Activated naive CD4-positive, alpha-beta T cell treated with anti-CD3 and anti-CD28 coated beads, Interleukin-2, amount 50 U/mL, for 72 hours (primary cell): Measurements from ENCODE around the gene GRM1. TPM values are rescaled to one million over a fixed set of nuclear protein-coding genes. Genes with fewer than 3 reads are reported as not detected.

Source experiments
- ATAC-seq, 2 donors: fragments of 150-1000 bp; cut with Tn5 transposase; 2 replicates each; pipeline ENCODE4 v1.10.0; 2021; ENCODE audit warnings: mild to moderate bottlenecking in 2 of 2, moderate library complexity in 2 of 2
- DNase-seq, 2 donors: peaks; one replicate each; pipeline ENCODE4 v3.0.0; 2021 to 2022; ENCODE audit warnings: low spot score in 2 of 2
- H3K27ac Mint-ChIP-seq, 2 donors: one replicate each; pipeline ENCODE4 v1.8.0; 2022; ENCODE audit warnings: mild to moderate bottlenecking in 2 of 2, mixed read lengths in 2 of 2
- H3K36me3 Mint-ChIP-seq, 2 donors: one replicate each; pipeline ENCODE4 v1.8.0; 2022; ENCODE audit warnings: mixed read lengths in 2 of 2
- H3K9me3 Mint-ChIP-seq, 2 donors: one replicate each; pipeline ENCODE4 v1.8.0; 2022; ENCODE audit warnings: mixed read lengths in 2 of 2
- total RNA-seq, 2 donors: library from RNA; stranded (reverse); gene quantifications; one replicate each; pipeline ENCODE4 v1.2.3, GENCODE V29; 2022

Gene GRM1
- total RNA-seq, 2 donors from 2014 or later: not detected

DNA sequence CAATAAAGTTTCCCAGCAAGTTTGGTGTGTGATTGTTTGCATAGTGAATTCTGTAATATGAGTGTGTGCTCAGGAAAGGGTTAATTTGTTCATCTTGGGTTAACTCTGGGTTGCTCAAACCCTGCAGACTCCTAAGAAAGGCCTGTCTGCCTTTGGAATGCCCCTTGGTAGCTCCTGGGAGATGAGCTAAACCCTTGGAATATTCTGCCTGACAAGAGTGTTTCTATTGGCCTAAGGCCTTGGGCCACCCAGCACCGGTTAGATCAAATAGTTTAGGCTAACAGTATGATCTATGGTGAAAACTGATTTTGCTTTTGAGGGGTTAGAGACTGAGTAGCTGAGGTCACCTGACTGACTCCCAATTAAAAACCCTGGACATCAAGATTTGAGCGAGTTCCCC lies 248.3 kb downstream of the GRM1 start:
- DNase-seq: no peak
- H3K27ac Mint-ChIP-seq: no peak overlapping the region
- H3K9me3 Mint-ChIP-seq: no peaks in the 10 kb centered on the region
- no peak for ATAC-seq
- no peaks in the 10 kb centered on the region for H3K36me3 Mint-ChIP-seq

DNA sequence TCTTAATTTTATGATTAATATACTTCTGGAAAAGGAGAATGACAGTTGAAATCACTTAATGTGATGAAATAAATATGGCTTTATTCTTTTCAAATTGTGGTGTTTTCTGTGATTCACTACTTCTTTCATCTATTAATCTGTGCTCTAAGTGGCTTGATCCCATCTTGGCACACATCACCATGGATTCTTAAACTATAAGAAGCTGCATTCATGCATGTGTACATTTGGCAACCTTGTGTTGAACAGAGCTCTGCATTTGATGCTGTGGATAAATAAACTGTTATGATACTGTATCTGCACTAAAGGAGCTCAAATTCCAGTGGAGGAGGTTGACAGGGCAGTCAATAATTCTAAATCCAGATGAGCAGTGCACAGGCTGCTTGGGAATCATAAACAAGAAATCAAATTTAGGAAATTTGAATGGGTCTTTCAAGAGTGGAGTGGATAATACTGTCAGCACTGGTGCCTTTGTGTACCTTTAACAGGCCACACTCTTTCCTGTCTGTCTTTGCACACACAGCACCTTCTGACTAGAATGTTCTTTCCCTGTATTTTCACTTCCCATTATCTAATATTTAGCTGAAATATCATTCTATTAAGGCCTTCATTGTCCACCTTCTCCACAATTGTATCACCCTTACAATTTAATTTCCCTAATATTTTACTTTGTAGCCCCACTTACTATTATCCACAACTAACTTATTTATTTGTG lies 252.9 kb downstream of the GRM1 start:
- H3K36me3 Mint-ChIP-seq: no peaks in the 10 kb centered on the region
- H3K9me3 Mint-ChIP-seq: peaks cover 0 to 5% of the 10 kb centered on the region in 2 donors
- ATAC-seq: no peak
- no peak for DNase-seq
- H3K27ac Mint-ChIP-seq: no peak overlapping the region

GRCh38 chr6:146282837-146283236 lies 254.0 kb downstream of the GRM1 start:
- DNase-seq (no peak), ATAC-seq (no peak)
- Mint-ChIP-seq H3K9me3 (peaks cover 0 to 5% of the 10 kb centered on the region in 2 donors), H3K36me3 (no peaks in the 10 kb centered on the region), H3K27ac (no peak overlapping the region)

GRCh38 chr6:146284311-146284710 lies 255.4 kb downstream of the GRM1 start:
- H3K9me3 Mint-ChIP-seq: peaks cover 0 to 5% of the 10 kb centered on the region in 2 donors
- H3K36me3 Mint-ChIP-seq: no peaks in the 10 kb centered on the region
- no peak for ATAC-seq
- DNase-seq: no peak
- H3K27ac Mint-ChIP-seq: no peak overlapping the region

DNA sequence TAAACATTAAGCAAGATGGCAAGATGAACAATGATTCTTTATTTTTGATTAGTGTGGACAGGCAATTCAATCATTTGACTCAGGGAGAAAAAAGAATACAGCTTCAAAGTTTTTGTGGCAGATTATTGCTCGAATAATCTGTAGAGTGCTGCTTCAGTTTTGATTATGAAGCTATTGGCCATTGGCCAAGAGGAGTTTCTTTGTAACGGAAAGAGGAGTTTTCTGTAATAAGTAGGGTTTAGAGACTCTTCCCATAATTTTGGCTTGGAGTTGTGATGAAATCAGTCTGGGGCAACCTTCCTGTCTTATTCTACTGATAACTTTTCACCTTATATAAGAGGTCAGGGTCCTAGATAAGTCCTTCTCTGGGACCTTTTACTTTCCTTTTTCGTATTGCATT lies 258.1 kb downstream of the GRM1 start:
- no peak for ATAC-seq
- no peak for DNase-seq
- H3K36me3 Mint-ChIP-seq: no peaks in the 10 kb centered on the region
- peaks cover 0 to 5% of the 10 kb centered on the region in 2 donors for H3K9me3 Mint-ChIP-seq
- no peak overlapping the region for H3K27ac Mint-ChIP-seq

DNA sequence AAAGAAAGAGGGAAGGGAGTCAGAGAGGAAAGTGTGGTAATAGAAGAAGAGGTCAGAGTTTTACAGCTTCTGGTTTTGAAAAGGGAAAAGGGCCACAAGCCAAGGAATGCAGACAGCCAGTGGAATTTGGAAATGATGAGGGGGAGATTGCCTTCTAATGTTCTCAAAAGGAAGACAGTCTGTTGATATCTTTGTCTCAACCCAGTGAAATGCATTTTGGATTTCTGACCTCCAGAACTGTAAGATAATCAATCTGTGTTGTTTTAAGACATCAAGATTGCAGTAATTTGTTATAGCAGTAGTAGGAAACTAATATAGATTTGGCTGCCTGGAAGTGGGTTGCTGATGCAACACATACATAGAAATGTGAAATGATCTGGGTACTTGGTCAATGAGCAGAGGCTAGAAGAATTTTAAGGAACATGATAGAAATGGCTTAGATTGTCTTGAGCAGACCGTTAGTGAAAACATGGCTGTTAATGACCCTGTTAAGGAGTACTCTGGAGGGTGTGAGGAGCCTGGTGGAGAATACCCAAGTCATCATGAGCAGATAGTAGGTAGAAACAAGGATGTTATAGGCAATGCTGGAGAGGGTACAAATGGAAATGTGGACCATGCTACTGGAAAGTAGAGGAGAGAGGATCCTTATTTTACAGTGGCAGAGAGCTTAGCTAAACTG lies 259.0 kb downstream of the GRM1 start:
- H3K27ac Mint-ChIP-seq: no peak overlapping the region
- H3K36me3 Mint-ChIP-seq: no peaks in the 10 kb centered on the region
- peaks cover 0 to 5% of the 10 kb centered on the region in 2 donors for H3K9me3 Mint-ChIP-seq
- DNase-seq (no peak), ATAC-seq (no peak)

- Mint-ChIP-seq H3K36me3 (no peaks in the 10 kb centered on the region), H3K9me3 (peaks cover 0 to 5% of the 10 kb centered on the region in 2 donors), H3K27ac (no peak overlapping the region)
- ATAC-seq (no peak), DNase-seq (no peak)
Measured at GRCh38 chr6:146289816-146290588, 261.1 kb downstream of the GRM1 start.

GRCh38 chr6:146290589-146290901 lies 261.7 kb downstream of the GRM1 start:
- ATAC-seq (no peak), DNase-seq (no peak)
- Mint-ChIP-seq H3K27ac (no peak overlapping the region), H3K36me3 (no peaks in the 10 kb centered on the region), H3K9me3 (peaks cover 0 to under 1% of the 10 kb centered on the region in 2 donors)

- Mint-ChIP-seq H3K9me3 (no peaks in the 10 kb centered on the region), H3K27ac (no peak overlapping the region), H3K36me3 (no peaks in the 10 kb centered on the region)
- DNase-seq: no peak
- no peak for ATAC-seq
Measured at GRCh38 chr6:146292506-146292905, 263.6 kb downstream of the GRM1 start.

DNA sequence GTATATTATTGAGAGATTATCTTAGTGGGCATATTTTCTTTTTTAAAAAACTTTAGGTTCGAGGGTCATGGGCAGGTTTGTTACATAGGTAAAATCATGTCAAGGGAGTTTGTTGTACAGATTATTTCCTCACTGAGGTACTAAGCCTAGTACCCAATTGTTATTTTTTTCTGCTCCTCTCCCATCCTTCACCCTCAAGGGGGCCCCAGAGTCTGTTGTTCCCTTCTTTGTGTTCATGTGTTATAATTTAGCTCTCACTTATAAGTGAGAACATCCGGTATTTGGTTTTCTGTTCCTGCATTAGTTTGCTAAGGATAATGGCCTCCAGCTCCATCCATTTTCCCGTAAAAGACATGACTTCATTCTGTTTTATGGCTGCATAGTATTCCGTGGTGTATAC lies 266.8 kb downstream of the GRM1 start:
- no peak for DNase-seq
- Mint-ChIP-seq H3K36me3 (no peaks in the 10 kb centered on the region), H3K9me3 (no peaks in the 10 kb centered on the region)

DNA sequence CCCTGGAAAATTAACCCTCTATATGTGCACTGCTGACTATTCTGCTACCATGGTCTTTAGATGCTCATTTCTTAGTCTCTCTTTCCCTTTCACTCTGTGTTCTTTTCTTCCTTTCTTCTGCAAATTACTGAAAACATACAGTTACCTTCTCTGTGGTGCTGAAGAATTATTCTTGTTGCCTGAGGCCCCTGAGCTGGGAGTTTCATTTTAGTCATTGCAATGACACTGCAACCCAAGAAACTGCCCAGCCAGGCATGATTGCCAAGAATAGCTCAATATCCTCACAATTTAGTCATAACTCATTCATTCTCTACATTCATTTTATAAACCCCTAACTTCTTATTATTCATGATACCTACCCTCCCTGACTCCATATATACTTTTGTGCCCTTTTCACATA lies 269.0 kb downstream of the GRM1 start:
- no peak for ATAC-seq
- no peak for DNase-seq

More for the DNA sequence above, 266.8 kb downstream of the GRM1 start:
- no peak overlapping the region for H3K27ac Mint-ChIP-seq
- no peak for ATAC-seq

DNA sequence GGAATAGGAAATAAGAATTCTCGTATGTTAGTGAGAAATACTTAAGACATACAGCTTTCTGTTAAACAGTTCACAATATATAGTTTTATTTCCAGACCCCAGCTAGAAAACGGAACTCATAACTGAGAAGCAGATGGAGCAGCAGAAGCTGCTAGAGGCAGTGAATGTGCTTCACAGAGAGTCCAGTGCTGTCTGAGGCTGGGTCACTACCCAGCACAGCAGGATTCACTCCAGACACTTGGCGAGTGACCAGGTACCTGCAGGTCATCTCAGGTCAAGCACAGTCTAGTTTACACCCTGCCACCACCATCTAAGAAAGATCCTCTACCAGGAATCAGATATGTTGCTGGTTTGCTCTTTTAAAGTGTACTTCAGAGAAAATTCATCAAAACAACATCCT lies 271.7 kb downstream of the GRM1 start:
- Mint-ChIP-seq H3K27ac (no peak overlapping the region), H3K9me3 (no peaks in the 10 kb centered on the region), H3K36me3 (no peaks in the 10 kb centered on the region)
- no peak for ATAC-seq
- no peak for DNase-seq

More for the DNA sequence above, 269.0 kb downstream of the GRM1 start:
- H3K36me3 Mint-ChIP-seq: no peaks in the 10 kb centered on the region
- no peaks in the 10 kb centered on the region for H3K9me3 Mint-ChIP-seq
- no peak overlapping the region for H3K27ac Mint-ChIP-seq

DNA sequence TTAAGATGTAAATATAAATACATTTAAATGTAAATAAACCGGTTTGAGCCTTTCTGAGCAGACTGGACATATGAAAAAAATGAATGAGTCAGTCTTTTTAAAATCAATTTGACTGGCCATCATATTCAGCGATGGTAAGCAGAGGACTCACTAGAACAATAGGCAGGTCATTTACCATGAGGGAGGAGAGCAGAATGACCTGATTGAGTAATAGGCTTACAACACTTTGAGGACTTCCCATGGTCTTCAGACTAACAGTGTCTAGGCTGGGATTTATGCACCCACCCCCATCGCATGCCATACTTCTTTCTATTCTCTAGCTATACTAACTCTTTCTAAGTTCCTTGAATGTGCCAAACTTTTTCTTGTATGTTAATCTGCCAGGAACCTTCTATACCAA lies 272.9 kb downstream of the GRM1 start:
- no peak overlapping the region for H3K27ac Mint-ChIP-seq
- H3K36me3 Mint-ChIP-seq: no peaks in the 10 kb centered on the region
- H3K9me3 Mint-ChIP-seq: peaks cover 0 to 4% of the 10 kb centered on the region in 2 donors
- no peak for DNase-seq
- ATAC-seq: no peak

- no peaks in the 10 kb centered on the region for H3K36me3 Mint-ChIP-seq
- no peak overlapping the region for H3K27ac Mint-ChIP-seq
- DNase-seq (no peak), ATAC-seq (no peak)
- peaks cover 0 to 4% of the 10 kb centered on the region in 2 donors for H3K9me3 Mint-ChIP-seq
Measured at GRCh38 chr6:146302994-146303393, 274.1 kb downstream of the GRM1 start.

GRCh38 chr6:146304181-146304580 lies 275.3 kb downstream of the GRM1 start:
- DNase-seq: no peak
- Mint-ChIP-seq H3K27ac (no peak overlapping the region), H3K36me3 (no peaks in the 10 kb centered on the region), H3K9me3 (peaks cover 0 to 4% of the 10 kb centered on the region in 2 donors)
- ATAC-seq: no peak

- DNase-seq (no peak), ATAC-seq (no peak)
- H3K27ac Mint-ChIP-seq: no peak overlapping the region
- peaks cover 0 to 4% of the 10 kb centered on the region in 2 donors for H3K9me3 Mint-ChIP-seq
- H3K36me3 Mint-ChIP-seq: no peaks in the 10 kb centered on the region
Measured at GRCh38 chr6:146305092-146305491, 276.2 kb downstream of the GRM1 start.

DNA sequence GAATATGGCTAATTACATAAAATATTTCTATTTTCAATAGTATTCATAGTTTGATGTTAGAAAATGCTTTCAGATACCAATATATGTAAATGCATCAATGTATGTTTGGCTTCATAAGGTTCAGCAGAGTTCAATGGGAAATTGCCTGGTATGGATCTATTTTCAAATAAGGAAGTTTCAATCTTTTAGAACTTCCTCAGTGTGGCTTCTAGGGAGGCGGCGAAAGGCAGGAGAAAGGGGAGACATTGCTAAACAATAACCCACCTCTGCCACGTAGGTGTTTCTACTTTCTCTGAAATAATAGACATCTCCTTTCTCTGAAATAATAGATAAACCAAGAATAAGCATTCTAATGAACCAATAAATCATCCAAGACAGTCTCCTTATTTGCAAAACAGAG lies 277.1 kb downstream of the GRM1 start:
- no peak overlapping the region for H3K27ac Mint-ChIP-seq

More for the DNA sequence above, 277.1 kb downstream of the GRM1 start:
- Mint-ChIP-seq H3K9me3 (peaks cover 0 to 4% of the 10 kb centered on the region in 2 donors), H3K36me3 (no peaks in the 10 kb centered on the region)
- ATAC-seq (no peak), DNase-seq (no peak)
